HEK293T (cell line): ENCODE measurements around the gene FAP.

Experiments
- ARNT ChIP-seq: fragments of 450-650 bp; IDR thresholded peaks from 2 replicates; pipeline ENCODE4 v1.6.1; 2017; ENCODE audit warnings: mild to moderate bottlenecking
- ELF4 ChIP-seq: fragments of 450-650 bp; IDR thresholded peaks from 2 replicates; pipeline ENCODE4 v1.6.1; 2017; ENCODE audit warnings: antibody characterized with exemption
- HDGF ChIP-seq: fragments of 450-650 bp; IDR thresholded peaks from 2 replicates; pipeline ENCODE4 v1.6.1; 2017; ENCODE audit warnings: antibody characterized with exemption, borderline replicate concordance
- SUZ12 ChIP-seq: fragments of 450-650 bp; IDR thresholded peaks from 2 replicates; pipeline ENCODE4 v1.6.1; 2016; ENCODE audit warnings: mild to moderate bottlenecking
- ZNF384 ChIP-seq: fragments of 450-650 bp; IDR thresholded peaks from 2 replicates; pipeline ENCODE4 v1.6.1; 2016
- TF ChIP-seq, protein P1 (sequence below): fragments of 450-650 bp; IDR thresholded peaks from 2 replicates; pipeline ENCODE4 v1.6.1; 2016

GRCh38 chr2:162245061-162245460 is 1.8 kb upstream of the FAP start:
- no peak for TF ChIP-seq ELF4
- TF ChIP-seq SUZ12 = no peak
- no peak for TF ChIP-seq ZNF384
- no peak for TF ChIP-seq ARNT
- no peak for TF ChIP-seq HDGF
- TF ChIP-seq, protein P1, sequence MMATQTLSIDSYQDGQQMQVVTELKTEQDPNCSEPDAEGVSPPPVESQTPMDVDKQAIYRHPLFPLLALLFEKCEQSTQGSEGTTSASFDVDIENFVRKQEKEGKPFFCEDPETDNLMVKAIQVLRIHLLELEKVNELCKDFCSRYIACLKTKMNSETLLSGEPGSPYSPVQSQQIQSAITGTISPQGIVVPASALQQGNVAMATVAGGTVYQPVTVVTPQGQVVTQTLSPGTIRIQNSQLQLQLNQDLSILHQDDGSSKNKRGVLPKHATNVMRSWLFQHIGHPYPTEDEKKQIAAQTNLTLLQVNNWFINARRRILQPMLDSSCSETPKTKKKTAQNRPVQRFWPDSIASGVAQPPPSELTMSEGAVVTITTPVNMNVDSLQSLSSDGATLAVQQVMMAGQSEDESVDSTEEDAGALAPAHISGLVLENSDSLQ = no peak
